Stimulated activated CD4-positive, alpha-beta T cell treated with anti-CD3 and anti-CD28 coated beads, Interleukin-12 subunit alpha, Interleukin-12 subunit beta, amount 100 ng/mL, for 48 hours (primary cell): ENCODE results near the gene AKR1B1.
A peak's percentile ranks its signal among the peaks of the same experiment; 100 is the strongest.
"Not testable (repeated sequence)": the region's sequence is repeated elsewhere in the genome, so short reads cannot be mapped to it uniquely, and the experiment has no call there.

ENCODE experiments used
- DNase-seq, 3 donors: peaks; one replicate each; pipeline ENCODE4 v3.0.0-alpha.2; 2020; ENCODE audit warnings: low read depth in 2 of 3, low spot score in 1 of 3

Gene AKR1B1

GRCh38 chr7:134458806-134459698 is at the start of gene AKR1B1:
TSS of gene AKR1B1 (minus strand) at chr7:134459100. CDS start at chr7:134459062, 38 bp downstream.
- DNase-seq = peak; percentile 81 to 85 (median 85)

GRCh38 chr7:134505856-134506255 is 47.0 kb upstream of the AKR1B1 start:
- DNase-seq = no peak

GRCh38 chr7:134504660-134505164 is 45.8 kb upstream of the AKR1B1 start:
- no peak for DNase-seq

GRCh38 chr7:134502463-134503371 is 43.8 kb upstream of the AKR1B1 start:
- no peak for DNase-seq

GRCh38 chr7:134500982-134501381 is 42.1 kb upstream of the AKR1B1 start:
- no peak for DNase-seq

GRCh38 chr7:134500406-134500805 is 41.5 kb upstream of the AKR1B1 start:
- DNase-seq = no peak

- DNase-seq = no peak
Observed at GRCh38 chr7:134495546-134495945, 36.6 kb upstream of the AKR1B1 start.

GRCh38 chr7:134493091-134493490 is 34.2 kb upstream of the AKR1B1 start:
- DNase-seq = no peak

- DNase-seq = not testable (repeated sequence)
Observed at GRCh38 chr7:134487721-134488120, 28.8 kb upstream of the AKR1B1 start.

- DNase-seq = no peak
Observed at GRCh38 chr7:134485203-134485602, 26.3 kb upstream of the AKR1B1 start.

- DNase-seq = no peak
Observed at GRCh38 chr7:134483296-134483695, 24.4 kb upstream of the AKR1B1 start.

- no peak for DNase-seq
Observed at GRCh38 chr7:134482858-134483257, 24.0 kb upstream of the AKR1B1 start.

GRCh38 chr7:134481167-134481566 is 22.3 kb upstream of the AKR1B1 start:
- DNase-seq = no peak

GRCh38 chr7:134480730-134481129 is 21.8 kb upstream of the AKR1B1 start:
- no peak for DNase-seq

GRCh38 chr7:134480202-134480601 is 21.3 kb upstream of the AKR1B1 start:
- no peak for DNase-seq

- no peak for DNase-seq
Observed at GRCh38 chr7:134478707-134479106, 19.8 kb upstream of the AKR1B1 start.

GRCh38 chr7:134477954-134478353 is 19.1 kb upstream of the AKR1B1 start:
- no peak for DNase-seq

GRCh38 chr7:134476044-134476443 is 17.1 kb upstream of the AKR1B1 start:
- no peak for DNase-seq

GRCh38 chr7:134474828-134475227 is 15.9 kb upstream of the AKR1B1 start:
- no peak for DNase-seq

- DNase-seq = no peak
Observed at GRCh38 chr7:134473861-134474291, 15.0 kb upstream of the AKR1B1 start.

GRCh38 chr7:134472572-134473244 is 13.8 kb upstream of the AKR1B1 start:
- no peak for DNase-seq
